Activated CD4-positive, CD25-positive, alpha-beta regulatory T cell treated with anti-CD3 and anti-CD28 coated beads, Interleukin-2, amount 50 U/mL, for 16 hours (primary cell): ENCODE data around the gene NRXN3.

ENCODE experiments used
- DNase-seq: peaks from one replicate; pipeline ENCODE4 v3.0.0-alpha.2; 2020; ENCODE audit warnings: low read depth, low spot score

Gene NRXN3

DNA sequence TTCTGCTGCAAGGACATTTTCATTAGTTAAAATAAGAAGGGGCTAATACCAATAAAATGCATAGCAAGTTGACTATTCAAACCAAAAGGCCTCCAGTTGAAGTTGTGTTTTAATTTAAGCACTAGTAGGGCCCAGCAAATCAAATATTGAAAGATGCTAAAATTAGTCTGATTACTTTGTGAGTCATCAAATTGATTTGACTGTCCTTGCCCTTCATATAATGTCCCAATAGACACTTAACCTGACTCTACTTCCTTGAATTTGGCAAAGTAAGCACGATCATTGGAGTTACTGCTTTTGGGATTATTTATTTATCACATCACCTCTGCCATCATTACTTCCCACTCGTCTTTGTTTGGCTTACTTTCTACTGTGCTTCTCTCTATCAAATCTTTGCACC, 1242.6 kb downstream of the NRXN3 start:
- DNase-seq: no peak

DNA sequence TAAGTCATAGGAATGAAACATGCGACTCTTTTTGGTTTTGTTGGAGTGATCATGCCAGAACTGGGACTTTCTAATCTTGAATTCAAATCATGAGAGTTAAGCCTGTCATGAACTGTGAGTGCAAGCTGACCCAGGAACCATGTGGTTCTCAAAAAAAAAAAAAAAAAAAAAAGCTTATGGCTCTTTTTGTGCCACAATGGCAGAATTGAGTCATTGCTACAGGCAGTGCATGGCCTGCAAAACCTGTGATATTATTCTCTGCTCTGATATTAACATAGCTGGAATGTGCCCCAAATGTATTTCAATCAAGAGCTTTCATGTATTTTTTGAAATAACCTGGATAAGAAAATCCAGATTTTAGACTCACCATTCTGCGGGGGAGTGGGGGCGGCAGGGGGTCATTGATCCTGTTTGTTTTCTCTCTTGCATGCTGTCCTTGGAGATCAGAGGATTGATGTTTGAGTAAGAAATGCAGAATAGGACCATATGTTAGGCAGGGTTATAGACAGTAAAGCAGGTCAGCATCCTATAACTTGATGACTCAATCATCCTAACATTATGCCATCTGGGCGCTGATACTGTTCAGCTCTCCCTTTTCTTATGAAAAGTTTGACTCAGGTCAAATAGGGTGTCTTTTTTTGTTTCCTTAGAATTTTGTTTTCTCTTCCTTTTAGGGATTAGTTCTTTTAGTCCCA, 1243.7 kb downstream of the NRXN3 start:
- DNase-seq: no peak

DNA sequence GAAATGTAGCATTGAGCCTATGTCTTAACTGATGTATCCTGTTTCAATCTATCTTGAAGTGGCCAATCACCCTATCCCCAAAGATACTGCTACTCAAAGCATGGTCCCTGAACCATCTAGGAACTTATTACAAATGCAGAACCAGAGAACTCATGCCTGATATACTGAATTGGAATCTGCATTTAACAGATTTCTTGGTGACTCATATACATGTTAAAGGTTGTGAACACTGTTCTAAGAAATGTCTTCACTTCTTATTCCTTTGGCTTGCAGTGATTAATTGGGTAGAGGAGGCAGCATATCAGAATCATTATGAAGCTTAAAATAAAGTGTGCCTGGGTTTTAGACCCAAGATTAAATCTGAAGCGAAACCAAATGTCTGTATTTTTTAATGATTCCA, 1245.6 kb downstream of the NRXN3 start:
- no peak for DNase-seq

DNA sequence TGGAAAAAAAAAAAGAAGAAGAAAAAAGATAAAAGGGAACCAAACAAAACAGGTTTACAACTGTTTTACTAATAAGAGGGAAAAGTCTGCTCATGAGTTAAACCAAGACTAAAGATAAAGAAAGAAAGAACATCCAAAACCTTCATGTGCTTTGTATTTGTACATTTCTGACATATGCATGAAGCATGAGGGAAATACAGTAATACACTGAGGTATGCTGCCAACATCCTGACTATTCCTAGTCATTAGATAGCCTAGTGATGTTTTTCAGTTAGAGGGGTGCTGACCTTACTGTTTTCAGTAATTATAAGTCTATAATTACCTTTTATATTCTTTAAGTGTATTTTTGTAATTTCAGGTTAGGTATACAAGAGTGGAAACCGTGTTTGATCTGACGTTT, 1247.8 kb downstream of the NRXN3 start:
- DNase-seq: no peak

DNA sequence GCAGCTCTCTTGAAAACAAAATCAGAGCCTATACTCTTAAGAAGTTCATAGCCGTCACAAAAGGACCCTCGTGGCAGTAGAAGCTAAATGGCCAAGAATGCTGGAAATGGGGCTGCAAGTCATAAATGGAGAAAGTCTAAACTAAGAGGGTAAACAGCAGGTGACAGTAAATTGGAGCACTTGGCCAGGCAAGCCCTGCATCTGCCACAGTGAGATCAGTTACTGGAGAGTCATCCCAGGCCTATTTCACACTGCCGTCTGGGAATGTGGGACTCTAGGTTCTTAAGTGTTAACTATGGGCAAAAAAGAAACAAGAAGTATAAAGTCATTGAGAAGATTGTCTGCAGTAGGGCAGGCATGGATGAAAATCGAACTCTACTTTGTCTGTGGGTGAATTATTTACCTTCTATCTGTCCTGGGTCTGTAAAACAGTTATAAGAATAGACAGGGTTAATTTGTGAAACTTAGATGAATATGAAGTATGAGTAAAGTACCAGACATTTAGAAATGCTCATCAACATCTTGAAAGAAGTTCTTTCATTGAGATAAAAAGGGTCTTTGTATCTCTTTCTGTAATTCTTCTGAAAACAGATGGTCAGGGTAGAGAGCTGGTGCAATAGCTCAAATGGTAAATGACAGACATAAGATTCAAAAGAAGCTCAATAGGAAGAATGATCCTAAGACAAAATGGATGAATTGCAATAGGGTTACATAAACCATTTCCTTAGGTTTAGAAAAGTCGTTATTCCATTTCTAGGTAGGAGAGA, 1248.7 kb downstream of the NRXN3 start:
- DNase-seq: no peak

DNA sequence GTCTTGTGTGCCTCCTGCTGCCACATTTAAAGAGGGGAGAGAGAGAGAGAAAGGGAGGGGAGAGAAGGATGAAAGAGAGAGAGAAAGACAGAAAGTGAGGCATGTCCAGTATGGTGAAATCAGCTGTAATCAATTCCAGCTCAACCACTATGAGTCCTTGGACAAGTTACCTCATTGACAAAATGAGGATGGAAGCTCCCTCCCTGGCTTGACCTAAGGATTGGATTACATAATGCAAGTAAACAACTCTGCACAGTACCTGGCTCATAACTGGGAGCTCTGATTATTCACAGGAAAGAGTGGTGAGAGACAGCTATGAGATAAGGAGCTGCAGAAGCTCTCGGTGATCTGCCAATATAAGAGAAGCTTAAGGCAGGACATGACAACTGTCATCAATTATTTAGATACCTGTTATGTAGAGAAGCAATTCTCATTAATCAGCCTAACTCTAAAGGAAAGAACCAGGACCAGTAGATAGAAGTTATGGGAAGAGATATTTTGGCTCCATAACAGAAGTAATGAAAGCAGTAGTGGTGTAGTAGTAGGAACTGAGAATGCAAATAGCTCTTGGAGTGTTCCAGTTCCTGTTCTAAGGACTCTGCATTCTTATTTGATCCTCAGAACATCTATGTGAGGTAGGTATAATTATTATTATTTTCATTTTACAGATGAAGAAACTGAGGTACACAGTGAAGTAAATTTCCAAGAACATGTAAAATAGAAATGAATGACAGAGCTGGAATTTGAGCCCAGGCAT, 1249.6 kb downstream of the NRXN3 start:
- DNase-seq: no peak

DNA sequence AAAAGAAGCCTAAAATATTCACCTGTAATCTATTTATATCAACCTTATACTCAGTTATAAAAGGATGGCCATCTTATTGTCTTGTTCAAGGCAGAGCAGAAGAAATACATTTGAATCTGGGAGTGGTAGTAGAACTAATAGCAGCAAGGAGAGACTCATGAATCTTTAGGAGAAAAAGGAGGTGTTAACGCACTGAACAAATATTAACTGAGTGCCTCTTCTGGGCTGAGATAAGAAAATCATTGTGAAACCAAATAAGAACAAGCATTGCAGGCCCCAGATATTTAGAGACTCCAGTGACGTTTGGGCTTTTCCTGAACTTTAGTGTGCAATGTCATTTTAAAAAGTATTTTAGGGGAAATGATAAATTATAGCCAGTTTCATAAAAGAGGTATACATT, 1250.6 kb downstream of the NRXN3 start:
- DNase-seq: no peak

DNA sequence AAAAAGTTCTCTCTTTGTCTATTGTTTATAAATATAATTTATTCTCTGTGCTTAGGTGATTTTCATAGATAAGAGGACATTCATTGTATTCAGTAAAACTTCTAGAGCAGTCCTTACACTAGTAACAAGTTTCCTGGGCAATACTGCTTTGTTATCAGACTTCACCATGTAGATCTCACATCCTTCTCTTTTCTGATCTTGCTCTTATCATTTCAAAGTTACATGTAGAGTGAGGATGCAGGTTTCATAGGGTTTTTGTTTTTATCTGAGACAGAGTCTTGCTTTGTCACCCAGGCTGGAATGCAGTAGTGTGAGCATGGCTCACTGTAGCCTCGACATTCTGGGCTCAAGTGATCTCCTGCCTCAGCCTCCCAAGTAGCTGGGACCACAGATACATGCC, 1251.6 kb downstream of the NRXN3 start:
- DNase-seq: no peak

DNA sequence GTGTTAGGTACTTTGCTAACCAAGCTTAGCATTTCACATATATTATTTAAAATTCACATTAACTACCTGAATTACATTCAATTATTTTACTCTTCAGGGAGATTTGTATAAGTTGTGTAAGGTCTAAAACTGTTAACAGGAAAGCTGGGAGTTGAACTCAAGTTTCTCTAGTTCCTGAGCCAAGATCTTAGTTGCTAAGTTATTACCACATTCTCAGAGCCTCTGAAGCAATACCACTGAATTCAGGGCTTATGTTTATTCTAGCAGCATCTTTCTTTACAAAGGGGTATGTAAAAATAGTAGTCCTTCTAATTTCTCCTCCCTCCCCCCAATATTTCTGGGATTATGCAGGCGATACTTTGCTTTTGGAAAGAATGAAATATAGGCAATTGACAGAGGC, 1254.3 kb downstream of the NRXN3 start:
- DNase-seq: no peak

DNA sequence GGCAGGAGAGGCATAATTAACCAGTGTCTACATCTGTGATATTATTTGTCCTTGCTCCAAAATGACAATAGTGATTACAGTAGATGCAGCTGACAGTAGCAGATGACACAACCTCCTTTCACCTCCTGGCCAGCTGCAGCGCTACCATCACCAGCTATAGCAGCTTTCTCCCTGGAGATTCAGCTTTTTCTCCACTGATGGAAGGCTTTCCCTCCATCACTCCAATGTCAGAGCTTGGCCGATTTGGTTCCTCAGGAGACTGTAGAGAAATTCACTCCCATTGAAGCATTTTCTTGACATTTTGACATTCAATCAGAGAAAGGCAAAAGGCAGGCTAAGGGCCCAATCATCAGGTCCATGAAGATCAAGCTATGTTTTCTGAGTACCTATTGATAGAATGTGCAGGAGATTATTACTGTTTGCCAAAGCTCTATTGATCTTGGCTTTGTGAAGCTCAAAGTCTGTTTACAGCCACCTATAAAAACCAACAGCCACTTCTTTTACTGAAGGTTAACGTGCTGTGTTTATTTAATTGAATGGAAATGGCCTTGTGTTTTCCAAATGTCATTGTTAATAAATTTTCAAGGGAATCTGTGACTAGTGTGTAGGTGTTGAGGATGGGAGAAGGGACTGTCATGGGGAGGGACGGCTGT, 1256.1 kb downstream of the NRXN3 start:
- DNase-seq: no peak

DNA sequence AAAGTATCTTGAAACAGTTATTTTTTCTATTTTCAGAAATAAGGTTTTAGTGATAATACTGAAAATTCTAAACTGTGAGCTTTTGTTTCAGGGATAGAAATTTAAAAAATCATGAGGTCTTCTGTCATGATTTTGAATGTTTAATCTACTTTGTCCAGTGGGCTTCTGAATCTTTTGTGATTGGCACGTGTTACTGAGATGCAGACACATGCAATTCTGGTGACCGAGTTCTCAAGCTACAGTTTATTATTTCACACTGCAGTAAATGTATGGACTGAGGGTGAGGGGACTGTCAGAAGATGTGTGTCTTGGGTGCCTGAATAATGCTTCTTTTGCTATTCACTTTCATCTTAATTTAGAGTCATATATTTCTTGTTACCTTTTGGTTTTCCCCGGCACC, 1262.5 kb downstream of the NRXN3 start:
- DNase-seq: no peak

DNA sequence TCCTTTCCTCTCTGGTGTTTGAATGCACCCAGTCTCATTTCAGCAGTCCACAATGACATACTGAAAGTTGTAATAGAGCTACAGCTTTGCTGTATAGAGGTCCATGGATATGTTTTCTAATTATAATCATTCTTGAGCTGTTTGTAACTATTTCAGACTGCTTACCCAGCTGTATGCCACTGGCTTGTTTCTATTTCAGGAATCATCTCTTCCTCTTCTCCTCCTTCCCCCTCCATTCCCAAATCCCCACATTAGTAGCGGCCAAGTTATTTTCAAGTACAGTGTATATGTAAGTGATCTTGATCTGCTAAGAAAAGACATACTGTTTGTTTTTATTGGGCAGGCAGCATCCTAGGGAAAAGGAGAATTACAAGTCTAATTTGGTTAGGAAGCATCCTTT, 1266.2 kb downstream of the NRXN3 start:
- DNase-seq: no peak

DNA sequence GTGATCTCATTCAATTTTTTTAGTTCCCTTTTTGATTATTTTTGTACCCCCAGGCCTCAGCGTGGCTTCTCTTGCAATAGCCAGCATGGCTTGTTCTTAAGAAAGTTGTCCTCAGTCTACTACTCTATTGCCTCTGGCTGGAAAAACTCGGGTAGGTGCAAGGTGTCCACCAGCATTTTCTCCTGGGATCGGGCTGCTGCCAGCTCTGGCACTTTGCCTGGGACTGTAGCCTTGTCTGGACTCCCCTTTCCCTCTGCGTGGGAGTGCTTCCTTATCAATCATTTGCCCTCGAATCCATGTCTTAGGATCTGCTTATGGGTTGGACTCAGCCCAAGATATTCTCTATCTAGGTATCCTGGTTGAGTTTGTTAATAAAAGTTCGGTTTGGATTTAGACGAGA, 1267.8 kb downstream of the NRXN3 start:
- no peak for DNase-seq

DNA sequence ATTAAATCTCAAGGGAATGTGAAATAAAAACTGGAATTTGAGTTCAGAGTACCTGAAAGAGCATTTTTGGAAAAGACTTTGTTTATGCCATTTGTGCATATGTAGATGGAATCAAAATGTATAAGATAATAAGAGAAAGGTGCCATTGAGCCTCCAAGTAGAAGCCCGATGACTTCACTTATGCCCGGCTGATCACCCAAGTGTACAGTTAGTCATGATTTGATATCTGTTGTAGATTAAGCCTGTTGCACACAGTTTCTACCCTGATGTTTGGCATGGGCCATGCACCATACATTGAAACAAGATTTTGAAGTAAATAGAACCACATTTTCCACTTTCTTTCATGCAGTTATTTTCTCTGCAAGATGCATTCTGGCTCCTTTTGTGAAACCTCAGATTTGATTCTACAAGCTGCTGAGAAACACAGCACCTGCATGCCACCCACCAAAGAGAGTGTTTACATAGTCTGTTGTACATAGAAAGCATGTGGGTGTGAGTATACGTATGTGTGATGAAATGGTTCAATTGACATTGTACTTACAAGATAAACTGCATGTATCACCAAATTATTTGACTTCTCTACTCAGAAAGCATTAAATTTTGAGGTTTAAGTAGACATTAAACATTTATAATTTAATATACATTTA, 1268.6 kb downstream of the NRXN3 start:
- no peak for DNase-seq

DNA sequence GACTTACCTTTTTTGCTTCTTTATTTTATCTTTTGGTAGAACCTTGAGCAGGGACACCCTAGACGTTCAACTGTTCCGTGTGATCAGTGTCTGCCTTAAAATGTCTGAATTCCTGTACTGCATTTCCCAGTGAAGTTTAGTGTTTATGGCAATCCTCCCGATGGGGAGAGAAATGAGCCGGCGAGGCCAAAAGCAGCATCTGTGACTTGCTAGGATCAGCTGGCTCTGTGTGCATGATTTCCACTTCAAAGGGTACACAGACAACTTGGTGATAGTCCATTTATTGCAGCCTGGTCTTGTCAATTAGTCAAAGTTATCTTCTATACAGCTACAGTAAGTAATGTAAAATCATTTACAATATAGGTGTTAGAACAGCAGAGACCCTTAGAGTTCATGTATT, 1272.6 kb downstream of the NRXN3 start:
- DNase-seq: no peak

DNA sequence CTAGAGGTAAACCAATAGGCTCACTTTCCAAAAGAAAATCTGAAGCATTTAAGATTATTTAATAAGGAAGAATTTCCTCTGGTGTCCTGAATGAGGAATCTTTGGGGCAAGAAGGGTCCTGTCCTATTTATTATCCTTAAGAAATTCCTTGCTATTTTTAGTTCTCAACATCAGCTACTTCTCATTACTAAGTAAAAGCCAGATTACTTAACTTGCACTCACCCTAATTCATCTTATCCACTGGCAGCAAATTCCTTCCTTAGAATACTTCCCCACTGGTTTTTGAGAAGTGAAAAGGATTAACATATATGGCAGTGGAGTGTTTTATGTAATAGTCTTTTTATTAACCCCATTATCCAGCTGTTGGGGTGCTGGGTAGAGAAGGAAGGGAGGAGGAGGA, 1273.4 kb downstream of the NRXN3 start:
- no peak for DNase-seq

DNA sequence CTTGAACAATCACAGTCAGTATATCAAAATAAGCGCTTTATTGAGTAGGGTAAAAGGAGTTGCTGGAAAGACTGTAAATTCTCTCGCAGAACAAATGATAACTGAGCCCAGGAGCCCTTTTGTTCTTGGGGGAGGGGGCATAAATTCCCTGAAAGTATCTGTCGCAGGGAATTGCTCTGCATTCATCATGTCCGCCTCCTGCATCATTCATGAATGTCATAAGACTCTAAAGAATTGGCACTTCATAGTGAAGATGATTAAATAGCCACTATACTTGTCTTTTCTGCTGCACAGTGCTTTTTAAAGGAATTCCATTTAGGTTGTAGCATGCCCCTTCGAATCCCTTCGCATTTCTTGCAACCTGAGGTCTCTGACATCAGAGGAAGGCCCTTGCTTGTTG, 1278.8 kb downstream of the NRXN3 start:
- DNase-seq: no peak

DNA sequence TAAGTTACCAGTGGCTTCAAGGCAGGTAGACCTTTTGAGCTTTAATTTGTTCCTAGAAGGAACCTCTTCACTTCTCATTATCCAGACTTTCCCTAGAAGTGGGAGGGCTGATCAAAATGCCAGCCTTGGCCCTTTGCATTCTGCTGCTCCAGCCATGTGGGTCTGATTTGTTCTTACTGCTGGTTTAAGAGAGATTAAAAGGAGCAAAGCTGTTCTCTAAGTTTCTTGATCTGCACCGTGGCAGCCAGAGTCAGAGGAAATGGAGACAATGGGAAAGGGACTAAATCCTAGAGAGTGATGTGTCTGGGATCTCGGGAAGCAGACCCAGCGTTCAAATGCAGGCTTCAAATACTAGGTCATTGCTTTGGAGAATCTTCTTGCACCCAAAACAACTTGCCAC, 1281.4 kb downstream of the NRXN3 start:
- no peak for DNase-seq

DNA sequence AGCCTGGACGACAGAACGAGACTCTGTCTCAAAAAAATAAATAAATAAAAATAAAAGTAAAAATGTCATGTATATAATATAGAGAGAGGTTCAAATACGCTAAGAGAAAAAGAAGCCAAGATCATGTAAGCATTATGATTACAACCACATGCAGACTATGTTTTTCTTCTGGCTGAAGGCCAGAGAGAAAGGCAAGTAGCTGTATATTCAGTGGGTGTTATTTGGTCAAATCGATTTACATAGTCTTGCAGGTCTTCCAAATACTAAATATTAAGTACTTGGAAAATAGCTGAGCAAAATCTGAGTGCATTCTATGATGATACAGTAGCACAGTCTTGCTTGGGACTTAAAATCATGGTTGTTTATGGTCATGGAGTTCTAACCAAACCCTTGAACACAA, 1283.1 kb downstream of the NRXN3 start:
- DNase-seq: no peak

DNA sequence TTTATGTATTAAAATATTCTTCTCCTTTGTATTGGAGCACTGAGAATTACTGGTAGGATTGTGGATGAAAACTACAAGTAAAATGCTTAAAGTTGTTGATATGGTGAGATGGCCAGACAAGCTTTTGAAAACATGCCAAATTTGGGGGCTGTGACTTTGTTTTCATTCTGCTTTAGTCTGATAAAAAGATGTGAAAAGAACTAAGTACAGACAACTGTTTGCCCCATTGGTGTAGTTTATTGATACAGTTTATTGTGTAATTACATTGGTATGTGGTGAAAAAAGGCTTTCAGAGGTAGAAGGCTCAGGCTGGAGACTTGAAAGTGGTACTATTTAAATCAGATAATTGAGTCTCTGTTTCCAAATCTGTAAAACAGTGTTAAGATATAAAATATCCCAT, 1294.3 kb downstream of the NRXN3 start:
- DNase-seq: no peak

DNA sequence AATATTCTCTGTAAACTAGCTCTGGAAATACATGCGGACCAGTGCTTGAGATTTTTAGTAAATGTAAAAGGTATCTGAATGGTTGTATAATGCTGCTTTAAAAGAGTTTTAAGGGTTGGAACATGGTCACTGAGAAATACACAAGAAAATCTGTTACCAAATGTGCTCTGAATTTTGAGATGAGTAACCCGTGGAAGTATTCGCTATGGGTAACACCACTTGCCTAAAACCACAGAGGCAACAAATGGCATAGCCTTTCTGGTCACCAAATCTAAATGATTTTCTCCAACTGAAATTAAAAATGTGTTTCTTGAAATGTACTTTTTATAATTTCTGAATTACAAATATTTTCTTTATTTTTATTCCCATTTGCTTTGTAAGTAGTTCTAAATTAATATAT, 1295.5 kb downstream of the NRXN3 start:
- DNase-seq: no peak
